ENCODE measurements around the gene CLCN7.

The CLCN7 gene

DNA sequence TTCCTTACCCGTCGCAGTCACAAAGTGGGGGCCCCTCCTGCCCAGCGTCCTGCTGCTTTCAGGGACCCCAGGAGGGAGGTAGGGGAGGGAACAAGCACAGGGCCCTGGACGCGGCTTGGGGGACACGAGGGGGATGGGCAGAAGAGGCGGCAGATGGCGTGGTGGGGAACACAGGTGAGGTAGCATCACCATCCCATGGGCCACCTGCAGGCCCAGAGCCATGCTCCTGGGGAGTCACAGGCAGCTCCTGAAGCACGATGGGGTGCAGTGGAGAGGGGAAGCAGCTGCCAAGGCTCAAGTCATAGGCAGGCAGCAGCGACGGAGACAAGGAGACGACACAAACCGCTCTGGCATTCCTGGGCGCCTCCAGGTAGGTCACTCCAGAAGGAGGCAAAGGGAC is 71.1 kb downstream of the CLCN7 start:
- no peak for DNase-seq (ENCODE audit: low read depth in 3 of 3)

DNA sequence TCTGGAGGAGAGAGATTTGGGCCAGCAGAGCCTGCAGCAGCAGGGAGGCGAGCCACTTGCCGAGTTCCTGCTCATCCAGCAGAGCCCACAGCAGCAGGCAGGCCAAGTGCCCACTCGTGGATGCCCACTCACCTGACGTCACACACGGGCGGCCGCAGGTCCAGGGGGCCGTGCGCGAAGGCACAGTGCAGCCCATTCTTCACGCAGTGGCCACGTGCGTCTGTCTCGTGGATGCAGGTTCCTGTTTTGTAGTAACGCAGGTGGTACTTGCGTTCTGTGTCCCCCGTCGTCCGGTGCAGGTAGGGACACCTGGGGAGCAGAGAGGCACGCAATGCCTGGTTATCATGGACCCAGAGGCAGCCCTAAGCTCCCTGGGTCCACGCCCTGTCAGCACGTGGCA is 71.8 kb downstream of the CLCN7 start:
- DNase-seq (ENCODE audit: low read depth in 3 of 3), result no peak

DNA sequence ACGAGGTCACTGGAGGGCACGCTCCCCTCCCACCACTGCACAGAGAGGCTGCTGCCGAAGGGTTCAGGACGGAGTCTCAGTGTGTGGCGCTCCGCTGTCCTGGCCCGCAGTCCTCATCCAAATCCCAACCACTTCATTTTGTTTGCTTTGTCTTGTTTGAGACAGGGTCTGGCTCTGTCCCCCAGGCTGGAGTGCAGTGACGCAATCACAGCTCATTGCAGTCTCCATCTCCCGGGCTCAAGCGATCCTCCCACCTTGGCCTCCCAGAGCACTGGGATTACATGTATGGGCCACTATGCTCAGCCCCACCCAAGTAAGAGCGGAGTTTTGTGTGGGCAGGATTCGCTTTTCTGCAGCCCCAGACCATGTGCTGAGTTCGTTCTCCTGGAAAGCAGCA is 73.1 kb downstream of the CLCN7 start:
- no peak for DNase-seq (ENCODE audit: low read depth in 3 of 3)

DNA sequence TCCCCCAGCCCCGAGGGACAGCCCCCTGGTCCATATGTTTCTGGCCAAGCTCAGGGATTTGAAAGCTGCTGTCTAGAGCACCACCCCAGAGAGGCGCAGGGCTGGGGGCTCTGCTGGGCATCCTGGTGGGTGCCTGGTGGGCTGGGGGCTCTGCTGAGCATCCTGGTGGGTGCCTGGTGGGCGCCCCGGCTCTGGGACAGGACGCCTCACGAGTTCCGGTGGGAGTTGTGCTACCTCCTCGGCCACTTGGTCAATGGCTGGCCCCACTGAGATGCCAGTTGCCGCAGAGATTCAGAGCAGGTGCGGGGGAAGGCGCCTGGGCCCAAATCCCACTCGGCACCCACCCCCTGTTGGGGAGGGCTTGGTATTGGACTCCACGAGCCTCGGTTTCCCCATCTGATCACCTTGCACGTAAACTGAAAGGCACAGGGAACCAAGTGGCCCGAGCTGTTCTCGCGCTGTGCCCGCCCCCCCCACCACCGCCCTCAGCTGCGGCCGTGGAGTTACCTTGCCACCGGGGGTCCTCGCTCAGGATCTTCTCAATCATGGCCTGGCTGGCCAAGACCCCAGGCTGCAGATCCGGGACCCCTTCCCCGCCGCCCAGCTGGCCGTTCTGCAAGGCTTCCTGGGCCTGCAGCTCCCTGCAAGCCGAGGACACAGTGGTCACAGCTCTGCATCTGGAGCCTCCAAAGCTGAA is 73.6 kb downstream of the CLCN7 start:
- DNase-seq (ENCODE audit: low read depth in 3 of 3), result no peak

DNA sequence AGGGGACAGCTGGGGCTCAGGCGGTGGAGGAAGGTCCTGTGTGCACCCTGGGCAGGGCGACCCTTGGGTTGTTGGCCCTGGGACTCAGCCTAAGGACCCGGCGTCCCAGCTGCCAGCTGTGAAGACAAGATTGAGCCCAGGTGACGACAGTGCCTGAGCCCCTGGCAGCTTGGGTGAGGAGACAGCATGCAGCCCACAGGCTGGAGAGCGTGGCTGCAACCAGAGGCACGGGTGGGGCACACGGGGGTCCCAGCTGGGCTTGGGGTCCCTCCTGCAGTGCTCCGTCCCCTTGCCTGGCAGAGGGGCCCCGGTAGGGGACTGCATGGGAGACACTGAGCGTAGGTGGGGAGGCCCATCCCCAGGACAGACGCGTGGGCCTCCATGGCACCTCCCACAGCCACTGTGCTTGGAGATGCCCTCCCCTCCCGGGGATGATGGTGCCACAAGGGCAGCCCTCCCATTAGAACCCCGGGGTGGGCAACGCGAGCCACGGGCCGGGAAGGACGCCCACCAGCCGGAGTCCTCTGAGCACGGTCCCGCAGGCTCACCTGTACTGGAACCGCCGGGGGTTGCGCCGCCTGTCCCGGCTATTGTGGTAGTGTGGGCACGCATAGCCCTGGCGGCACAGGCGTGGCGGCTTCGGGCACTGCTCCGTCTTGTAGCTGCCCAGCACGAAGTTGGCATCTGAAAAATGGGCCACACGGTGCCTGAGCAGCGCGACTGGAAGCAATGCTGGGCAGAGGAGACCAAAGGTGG is 75.8 kb downstream of the CLCN7 start:
- no peak for DNase-seq (ENCODE audit: low read depth in 3 of 3)

DNA sequence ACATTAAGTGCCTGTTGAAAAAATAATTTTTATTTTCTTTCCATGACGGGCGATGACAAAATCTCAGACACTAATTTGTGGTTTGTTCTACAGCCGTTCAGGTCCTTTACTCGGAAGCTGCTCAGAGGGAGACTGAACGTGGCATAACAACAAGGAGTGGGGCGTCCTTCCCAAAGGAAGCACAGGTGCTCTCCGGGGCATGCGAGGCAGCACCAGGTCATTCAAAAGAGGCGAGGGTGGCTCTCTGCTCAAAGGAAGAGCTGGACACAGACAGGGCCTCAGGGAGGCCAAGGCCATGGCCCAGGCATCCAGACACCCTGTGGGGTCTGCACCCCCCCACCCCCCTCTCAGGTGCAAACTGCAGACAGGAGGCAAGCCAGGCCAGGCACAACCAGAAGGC is 76.5 kb downstream of the CLCN7 start:
- no peak for DNase-seq (ENCODE audit: low read depth in 3 of 3)

DNA sequence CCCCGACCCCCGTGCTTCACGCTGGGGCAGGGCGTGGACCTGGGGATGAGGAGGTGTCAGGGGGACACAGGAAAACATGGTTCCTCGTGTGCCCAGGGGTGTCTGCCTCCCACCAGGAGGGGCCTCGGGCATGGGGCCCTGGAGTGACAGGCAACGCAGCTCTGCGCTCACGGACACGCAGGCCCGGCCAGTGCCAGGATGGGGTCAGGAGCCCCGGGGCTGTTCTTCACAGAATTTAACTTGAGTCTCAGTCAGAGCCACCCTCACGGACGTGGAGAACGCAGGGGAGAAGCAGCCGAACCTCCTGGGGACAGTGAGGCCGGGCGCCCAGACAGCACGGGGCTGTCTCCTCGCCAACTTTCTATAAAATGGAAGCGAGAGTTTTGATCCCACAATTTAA is 77.0 kb downstream of the CLCN7 start:
- DNase-seq (ENCODE audit: low read depth in 3 of 3), result no peak

DNA sequence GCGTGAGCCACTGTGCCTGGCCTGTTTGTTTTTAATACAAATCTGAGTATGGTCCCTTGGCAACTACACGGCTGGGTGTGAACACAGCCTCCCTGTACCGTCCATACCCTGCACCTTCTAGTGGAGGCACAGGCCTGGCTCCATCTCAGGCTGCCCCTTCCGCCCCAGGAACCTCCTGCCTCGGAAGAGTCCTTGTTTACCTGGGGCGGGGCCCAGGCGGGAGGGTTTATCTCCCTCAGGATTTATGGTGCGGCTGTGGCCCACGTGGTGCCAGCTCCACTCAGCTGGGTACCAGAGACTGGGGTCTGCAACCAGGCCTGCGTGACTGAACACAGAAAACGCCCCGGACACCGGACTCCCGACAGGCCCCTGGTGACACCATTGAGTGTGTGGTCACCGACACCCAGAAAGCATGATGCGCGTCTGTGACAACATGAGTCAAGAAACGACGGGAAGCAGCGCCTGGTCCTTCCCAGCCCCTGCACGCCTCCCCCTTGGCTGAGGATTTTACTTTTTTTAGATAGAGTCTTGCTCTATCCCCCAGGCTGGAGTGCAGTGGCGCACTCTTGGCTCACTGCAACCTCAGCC is 79.3 kb downstream of the CLCN7 start:
- no peak for DNase-seq (ENCODE audit: low read depth in 3 of 3)
